NCI-H1105 treated with DMSO at 0.1 percent for 48 hours (cell line): ENCODE data around the gene FLAD1.

Experiments
- DNase-seq: peaks from one replicate; lab custom pipeline; 2025; lab: John Stamatoyannopoulos, UW

Gene FLAD1

DNA sequence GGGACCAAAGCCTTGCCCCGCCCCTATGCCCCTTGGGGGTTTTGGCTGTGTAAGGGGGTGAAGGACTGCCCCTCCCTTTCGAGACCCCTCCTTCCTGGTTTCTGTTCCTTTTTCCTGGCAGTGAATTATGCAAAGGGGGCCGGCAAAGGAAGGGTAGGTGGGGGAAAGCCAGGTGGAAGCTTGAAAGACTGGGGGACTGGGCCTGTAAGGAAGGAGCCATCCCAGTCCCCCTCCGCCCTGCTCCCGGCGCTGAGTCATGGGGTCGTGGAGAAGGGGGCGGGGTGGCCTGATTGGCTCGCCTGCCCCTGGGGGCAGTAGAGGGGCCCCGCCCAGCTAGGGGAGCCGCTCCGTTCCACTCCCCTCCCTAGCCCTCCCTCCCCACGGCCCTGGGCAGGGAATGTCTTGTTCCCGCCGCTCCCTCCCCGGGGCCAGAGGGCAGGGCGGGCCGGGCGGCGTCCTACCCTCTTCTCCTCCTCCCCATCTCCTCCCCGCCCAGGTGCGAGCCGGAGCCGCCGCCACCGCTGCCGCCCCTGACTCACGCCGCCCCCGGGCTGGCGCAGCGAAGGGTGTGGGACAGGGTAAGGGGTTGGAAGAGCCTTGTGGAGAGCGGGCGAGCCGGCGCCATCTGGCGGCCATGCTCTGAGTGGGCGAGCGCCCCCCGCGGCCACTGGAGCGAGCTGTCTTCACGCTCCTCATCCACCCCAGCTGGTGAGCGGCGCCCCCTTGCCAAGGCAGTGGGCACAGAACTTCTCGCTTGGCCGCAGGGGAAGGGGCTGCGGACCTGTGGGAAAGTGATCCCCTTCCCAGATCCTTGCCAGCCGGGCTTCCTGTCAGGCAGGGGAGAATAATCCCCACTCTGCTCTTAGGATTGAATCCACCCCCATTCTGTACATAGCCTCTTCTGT lies 34.1 kb downstream of the FLAD1 start:
- DNase-seq: peak; percentile 66

DNA sequence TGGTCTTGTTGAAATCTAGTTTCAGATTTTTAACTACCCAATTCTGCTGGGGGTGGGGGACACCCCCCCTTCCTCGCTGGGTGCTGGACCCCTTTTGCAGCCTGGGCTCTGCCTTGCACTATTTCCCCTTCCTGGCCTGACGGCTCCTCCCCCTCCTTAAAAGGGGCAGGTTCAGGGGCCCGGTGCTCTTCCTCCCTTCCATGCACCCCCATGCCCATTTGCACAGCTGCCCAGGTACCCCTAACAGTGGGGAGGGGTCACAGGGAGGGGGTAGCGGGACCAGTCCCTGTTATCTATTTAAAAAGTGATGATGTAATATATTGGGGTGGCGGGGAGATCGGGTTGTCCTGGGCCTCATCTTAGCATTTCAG lies 34.8 kb downstream of the FLAD1 start:
- no peak for DNase-seq

DNA sequence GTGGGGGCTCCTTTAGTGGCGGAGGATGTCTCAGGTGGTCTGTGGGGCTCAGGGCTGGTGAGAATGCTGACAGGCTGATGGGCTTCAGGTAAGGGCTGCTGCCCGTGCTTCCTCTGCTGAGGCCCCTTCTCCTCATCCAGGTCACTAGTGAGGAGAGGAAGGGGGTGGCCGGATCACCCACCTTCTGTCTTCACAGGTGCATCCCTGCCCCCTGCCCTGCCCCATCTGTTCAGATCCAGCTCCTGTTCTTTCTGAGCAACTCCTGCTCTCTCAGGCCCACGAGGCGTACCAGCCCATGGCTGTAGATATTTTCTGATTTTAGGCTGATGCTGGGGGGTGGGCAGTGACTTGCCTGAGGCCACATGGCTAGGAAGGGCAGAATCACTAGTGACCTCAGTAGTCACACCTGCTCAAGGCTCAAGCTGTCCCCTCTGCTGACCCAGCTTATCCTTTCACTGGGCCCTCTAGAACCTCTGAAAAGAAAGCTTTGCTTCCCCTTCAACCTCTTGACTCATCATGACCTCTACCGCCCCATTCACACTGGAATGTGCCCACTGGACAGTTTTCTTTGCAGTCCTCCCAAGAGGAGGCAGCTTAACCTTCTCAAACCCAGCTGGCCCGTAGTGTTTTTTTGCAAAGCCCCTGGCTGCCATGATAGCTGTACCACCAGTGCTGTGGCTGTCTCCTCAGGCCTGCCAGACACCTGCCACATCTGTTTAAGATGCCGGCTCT lies 35.6 kb downstream of the FLAD1 start:
- no peak for DNase-seq

DNA sequence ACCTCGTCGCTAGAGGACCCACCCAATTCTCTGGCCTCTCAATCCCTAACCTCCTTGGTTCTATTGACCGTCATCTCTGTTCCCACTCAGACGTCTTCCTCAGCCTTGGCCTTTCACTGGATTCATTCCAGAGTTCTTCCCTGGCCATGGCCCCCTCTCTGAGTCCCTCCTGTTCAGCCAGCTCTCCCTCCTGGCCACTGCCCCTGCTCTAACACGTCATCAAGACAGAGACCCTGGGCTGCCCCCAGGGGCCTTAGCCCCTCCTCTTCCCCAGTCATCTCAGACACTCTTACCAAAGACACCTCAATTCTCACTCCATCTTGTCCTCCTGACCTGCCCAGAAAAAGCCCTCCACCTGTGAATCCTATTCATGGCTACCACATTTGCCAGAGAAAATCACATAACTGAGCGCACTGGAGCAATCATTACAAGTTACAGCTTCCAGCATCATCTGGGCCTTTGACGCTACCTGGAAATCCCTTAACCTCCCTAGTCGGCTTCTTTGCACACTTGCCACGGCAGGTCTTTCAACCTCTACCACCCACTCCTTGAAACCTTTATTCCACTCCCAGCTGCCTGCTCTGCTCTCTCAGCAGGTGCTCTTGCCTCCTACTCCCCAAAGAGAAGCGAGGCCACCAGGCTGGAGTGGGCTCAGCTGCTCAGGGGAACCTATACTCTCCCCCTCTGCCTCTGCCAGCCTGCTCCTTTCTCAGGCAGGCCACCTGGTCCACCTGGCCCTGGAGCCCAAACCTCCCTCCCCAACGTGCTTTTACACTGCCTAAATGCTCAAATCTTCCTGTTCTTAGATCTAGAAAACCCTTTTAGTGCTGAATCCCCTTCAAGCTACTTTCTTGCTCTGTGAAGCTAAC lies 36.5 kb downstream of the FLAD1 start:
- DNase-seq: no peak

DNA sequence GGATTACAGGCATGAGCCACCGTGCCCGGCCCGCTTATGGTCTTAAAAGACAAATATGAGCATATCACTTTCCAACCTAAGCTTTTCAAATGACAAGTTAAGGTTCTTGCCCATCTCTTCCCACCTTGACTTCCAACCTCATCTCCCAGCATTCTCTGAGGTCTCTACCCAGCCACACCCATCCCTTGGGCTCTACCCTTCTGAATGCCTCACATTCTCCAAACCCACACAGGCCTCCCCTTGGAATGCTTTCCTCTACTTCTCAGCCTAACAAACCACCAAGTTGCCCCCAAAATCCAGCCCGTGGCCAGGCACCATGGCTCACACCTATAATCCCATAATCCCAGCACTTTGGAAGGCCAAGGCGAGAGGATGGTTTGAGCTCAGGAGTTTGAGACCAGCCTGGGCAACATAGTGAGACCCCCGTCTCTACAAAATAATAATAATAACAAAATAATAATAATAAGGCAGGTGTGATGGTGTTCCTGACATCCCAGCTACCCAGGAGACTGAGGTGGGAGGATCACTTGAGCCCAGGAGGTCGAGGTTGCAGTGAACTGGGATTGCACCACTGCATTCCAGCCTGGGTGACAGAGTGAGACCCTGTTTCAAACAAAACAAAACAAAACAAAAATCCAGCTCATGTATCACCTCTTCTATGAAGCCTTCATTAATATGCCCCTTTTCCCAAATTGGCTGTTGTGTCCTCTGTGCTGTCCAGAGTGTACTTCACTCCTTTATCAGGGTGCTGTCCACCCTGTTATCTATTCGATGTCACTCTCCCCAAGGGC lies 39.2 kb downstream of the FLAD1 start:
- no peak for DNase-seq

DNA sequence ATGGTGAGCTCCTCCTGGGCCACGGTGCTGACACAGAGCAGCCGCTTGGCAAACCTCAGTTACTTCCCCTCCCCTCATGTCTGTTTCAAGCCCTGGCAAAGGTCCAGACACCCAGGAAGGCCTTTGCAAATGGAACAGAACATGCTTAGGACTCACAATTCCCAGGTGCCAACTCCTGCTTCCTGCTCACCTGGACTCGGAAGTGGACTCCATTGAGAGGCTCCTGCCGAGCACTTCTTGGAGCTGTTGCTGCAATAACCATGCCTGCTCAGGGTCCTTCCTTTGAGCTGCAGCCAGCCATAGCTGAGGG lies 39.7 kb downstream of the FLAD1 start:
- peak; percentile 12 for DNase-seq

DNA sequence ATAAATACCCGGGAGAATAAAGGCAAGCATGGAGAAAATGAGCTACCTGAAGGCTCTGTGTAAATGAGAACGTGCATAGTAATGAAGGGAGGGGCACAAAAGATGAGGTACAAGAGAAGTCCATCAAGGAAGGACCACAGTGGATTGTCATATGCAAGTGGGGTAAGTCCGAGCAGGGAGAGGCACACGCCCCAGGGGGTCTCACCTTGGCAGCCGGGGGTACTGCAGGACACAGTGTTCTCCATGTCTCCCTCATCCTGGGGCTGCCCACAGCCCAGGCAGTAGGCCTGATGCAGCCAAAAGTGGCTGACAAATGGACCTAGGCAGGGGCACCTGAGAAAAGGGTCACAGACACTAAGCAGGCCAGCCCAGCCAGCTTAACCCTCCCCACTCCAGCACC lies 40.5 kb downstream of the FLAD1 start:
- no peak for DNase-seq

DNA sequence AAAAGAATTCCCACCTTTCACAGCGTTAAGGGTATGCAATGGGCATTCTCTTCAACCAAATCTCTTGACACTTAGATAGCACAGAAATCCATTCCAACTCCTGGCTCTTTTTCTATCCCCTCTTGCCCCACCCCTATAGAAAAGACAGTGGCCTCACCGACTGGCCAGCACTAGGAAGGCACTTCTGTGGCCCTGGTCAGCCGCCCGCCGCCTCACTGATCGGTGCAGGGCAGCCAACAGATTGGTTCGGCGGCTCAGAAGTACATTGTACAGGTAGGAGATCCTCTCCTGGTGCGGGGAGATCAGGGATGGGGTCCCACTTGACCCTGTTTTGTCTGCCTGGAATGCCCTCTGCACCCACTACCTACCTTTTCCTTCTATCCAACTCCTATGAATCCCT lies 41.2 kb downstream of the FLAD1 start:
- DNase-seq: no peak

DNA sequence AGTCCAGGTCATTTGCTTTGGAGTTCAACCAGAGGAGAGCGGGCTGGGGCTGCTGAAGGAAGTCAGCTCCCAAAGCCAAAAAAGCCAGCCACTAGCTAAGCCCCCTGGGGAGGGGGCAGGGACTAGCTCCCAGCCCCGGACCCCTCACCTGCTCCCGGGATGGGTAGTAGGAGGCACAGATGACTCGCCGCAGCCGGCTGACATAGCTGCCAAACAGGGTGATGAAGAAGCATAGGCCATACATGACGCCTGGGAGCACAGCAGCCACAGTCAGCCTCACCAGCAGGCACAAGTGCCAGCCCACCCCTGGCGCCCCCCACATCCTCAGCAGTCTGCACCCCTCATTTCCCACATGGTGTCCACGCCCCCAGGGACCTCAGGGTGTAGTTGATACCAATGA lies 43.0 kb downstream of the FLAD1 start:
- no peak for DNase-seq

DNA sequence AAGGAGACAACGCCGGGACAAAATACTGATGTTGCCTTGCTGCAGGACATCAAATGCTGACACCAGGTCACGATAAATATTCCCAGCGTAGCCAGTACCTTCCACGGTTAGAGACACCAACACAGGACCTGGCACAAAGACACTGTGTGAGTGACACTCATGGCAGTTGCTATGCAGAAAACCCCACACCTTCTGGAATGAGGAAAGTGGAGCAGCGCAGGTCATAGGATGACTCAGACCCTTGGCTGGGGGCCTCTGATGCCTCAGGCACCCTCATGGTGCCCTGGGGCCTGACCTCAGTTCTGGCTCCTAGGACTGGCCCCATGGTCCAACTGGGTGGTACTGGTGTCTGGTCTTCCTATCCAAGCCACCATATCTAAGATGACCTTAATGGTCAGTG lies 43.4 kb downstream of the FLAD1 start:
- DNase-seq: no peak

DNA sequence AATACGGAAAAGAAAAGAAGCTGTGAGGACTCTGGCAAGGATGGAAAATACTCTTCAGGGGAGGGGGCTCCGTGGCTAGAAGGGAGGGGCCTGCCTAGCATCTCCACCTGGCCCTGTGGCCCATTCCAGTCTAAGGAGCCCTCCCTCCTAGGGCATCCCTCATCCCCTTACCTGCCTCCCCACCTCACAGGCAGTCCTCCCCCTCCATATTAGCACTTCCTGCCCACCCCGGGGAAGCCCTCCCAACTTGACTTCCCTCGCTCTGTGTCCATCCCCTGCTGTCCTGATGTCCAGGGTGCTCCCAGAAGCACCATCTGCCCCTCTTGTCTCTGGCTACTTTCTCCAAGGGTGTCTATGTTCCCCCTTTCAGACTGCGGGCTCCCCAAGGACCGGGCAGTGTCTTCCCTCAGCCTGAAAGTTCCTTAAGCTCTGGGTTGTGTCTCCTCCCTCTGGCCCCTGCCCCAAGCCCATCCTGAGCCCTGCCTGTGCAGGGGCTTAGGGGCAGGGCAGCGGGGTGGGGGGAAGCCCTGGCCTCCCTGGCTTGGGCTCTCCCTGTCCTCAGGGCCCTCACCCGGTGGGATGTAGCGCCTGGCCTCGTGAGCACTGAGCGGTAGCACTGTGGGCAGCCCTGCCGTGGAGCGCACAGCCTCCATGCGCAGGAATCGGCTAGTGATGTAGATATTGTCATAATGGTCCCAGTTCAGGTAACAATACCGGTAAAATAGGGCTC lies 46.5 kb downstream of the FLAD1 start:
- DNase-seq: no peak

DNA sequence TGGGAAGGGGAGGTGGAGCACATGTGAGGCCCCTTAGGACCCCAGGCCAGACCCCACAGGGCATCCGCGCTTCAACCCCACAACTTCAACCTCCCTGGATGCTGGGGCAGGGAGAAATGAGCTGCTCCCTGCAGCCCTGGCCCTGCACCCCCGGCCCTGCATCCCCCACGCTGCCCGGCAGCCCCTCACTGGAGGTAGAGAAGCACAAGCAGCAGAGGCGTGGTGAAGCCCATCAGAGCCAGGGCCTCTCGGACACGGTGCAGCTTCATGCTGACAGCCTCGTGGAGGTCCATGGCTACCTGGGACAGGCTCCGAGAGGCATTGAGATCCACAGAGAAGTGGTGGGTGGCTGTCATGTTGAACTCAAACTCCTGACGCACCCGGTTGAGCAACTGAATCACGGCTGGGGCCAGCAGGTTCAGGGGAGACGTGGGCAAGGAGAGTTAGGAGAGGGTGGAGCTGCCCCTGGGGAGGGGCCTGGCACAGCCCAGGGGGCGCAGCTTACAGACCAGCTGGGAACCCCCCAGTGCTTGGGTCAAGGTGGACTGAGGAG lies 47.2 kb downstream of the FLAD1 start:
- no peak for DNase-seq

DNA sequence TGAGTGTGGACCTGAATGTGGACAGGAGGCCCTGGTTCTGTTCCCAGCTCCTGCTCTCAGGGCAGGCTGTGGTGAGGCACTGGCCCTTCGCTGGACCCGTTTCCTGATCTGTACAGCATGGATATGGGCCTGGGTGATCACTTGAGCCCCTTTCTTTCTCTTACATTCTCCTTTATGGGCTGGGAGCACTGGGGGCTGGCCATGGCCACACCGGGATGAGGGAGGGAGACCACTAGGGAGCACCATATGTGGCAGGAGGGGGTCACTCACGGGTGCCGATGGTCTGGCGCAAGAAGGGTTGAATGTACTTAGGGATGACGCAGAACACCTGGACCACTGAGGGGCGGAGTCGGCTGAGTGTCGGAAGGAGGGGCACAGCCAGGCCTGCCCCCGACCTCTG lies 47.8 kb downstream of the FLAD1 start:
- DNase-seq: no peak

DNA sequence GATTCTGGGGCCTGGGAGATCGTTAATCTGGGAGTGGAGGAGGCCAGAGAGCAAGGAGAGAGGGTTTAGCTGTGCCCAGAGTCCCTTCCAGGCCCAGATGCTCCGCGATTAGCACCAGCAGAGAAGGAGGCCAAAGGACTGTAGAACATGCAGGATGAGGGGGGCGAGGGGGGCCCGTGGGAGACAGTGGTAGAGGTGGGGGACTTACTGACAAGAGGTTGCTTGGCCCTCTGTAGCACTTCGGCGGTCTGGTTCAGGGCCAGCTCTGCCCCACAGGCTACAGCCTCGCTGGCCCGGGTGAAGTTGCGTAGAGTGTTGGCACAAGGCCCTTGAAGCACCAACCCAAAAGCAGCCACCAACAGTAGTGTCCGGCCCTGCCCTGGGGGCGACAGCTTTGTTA lies 49.7 kb downstream of the FLAD1 start:
- DNase-seq: no peak

DNA sequence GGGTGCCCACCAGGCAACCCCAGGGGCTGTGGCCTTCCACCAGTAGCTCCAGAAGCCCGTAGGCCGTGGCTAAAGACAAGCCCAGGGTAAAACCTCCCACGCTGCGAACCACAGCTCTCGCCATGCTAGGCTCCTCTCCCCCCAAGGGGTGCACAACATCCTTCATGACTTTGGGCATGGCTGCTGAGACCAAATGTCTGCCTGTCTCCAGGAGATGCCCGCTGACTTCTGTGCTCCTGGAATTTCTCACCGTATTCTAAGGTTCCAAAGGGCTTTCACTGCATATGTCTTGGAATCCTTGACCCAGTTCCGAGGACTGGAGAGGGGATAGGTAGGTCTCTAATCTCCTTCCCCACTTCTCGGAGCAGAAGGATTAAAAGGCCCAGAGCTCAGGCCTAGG lies 50.4 kb downstream of the FLAD1 start, which contains the start of the genes DCST1 and DCST2:
TSS of gene DCST1 (plus strand) at position 301 of the 400 bp plus-strand sequence. CDS start 213 bp downstream, outside the sequence.
TSS of gene DCST2 (minus strand) at position 258 of the 400 bp plus-strand sequence. CDS start at position 178, 80 bp downstream.
- DNase-seq: no peak

DNA sequence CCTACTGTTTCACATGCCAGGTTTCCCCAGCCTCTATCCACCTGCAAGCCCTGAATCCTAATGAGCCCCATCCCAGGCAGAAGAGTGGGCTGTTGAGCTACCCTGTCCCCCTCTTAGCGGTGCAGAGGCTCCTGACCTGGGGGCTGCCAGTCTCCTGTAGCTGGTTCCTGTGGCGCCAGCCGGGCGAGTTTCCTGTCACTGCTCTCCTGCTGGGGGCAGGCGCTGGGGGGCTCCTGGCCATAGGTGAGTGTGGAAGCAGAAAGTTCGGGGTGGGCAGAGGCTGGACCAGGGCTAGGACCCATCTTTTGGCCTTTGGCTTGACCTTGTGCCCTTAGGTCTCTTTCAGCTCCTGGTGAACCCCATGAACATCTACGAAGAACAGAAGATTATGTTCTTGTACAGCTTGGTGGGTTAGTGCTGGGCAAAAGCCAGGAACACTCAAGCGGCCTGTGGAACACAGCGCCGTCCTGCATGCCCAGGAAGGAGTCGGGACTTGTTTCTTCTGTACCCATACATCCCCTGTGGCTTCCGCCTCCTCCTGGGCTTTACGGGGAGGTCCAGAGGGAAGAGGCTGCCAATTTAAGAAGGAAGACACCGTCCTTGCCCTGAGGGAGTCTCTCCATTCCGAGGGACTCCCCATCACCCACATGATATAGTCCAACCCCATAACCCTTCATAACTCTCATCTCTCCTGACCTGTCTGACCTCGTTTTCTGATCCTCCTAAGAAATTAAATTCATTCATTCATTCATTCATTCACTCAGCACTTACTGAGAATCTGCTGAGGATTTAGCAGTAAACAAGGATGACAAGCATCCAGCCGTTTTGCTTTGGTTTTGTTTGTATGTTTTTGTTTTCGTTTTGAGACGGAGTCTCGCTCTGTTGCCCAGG lies 51.4 kb downstream of the FLAD1 start:
- no peak for DNase-seq

DNA sequence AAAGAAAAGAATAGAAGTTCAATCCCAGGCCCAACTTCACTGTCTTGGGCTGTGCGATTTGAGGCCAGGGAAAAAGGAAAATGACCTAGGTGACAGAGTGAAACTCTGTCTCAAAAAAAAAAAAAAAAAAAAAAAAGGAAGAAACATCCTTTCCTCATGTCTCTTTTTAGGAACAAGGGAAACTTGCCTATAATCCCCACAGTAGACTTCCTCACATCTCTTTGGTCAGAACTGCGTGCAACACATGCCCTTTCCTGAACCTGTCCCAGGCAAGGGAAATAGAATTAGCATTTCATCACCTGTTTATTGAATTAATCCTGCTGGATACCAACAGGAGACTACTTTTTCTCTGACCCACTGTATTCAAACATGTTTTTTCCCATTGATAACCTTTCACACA lies 52.8 kb downstream of the FLAD1 start:
- no peak for DNase-seq

DNA sequence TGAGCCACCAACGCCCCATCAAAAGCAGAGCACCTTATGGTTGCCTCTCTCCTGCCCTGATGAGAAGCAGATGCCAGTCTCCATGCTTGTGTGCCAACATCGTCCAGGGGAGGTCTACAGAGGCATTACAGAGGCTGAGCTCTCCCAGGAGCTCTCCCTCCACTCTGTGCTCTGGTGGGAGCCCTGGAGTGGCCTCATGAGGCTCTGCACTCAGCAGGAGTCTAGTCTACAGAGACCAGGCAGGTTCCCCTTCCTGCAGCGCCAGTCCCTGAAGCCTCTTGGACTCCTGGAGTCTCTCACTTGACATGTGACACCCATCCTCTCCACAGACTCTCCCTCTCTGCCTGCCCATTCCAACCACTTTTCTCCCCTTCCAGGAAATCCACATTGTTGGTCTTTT lies 53.9 kb downstream of the FLAD1 start:
- DNase-seq: no peak

DNA sequence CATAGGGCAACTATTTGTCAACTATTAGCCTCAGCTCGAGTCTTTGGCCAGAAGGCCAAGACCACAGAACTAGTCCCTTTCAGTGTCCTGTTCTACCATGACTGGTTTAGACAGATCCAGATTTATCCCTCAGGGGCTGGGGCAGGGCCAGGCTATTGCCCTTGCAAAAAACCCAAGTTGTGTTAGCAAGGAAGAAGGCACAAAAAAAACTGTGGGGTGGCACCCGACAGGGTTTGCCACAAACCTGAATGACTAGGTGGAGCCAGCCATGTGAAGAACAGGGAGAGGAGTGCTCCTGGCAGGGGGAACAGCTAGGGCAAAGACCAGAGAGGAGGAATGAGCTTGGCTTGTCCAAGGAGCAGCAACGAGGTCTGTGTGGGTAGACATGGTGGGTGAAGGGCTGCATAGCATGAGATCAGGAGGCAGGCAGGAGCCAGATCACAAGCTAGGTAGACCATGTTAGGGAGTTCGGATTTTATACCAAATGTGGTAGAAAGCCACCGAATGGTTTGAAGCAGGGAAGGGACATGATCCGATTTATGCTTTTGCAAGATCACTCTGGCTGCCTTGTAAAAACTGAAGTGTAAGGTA lies 54.8 kb downstream of the FLAD1 start:
- no peak for DNase-seq
